Fibroblast of the aortic adventitia (primary cell): ENCODE results near the gene BTBD1. TPM values are rescaled to one million over a fixed set of nuclear protein-coding genes. Genes with fewer than 3 reads are reported as not detected.

Experiments
- DNase-seq: peaks from one replicate; pipeline ENCODE4 v3.0.0-alpha.2; 2010; ENCODE audit warnings: low read depth
- H3K4me3 ChIP-seq: 2 replicates; pipeline ENCODE4 v1.5.1; 2011; ENCODE audit warnings: low read depth, mild to moderate bottlenecking, control low read depth, low read length, moderate library complexity
- CTCF ChIP-seq: IDR thresholded peaks from 2 replicates; pipeline ENCODE4 v1.5.1; 2011; ENCODE audit warnings: mild to moderate bottlenecking, low read length, control low read depth, inconsistent platforms; ENCODE audit not compliant: insufficient read depth
- total RNA-seq: library from RNA; depleted of rRNA; stranded (reverse); fragments of >200 nt; gene quantifications from 2 replicates; pipeline ENCODE4 v1.2.3, GENCODE V29; 2012; ENCODE audit warnings: low replicate concordance

The BTBD1 gene
- total RNA-seq, 1 donor, result 102 TPM

GRCh38 chr15:83057696-83058376 is 9.2 kb downstream of the BTBD1 start:
- DNase-seq, result peak; percentile 63
- H3K4me3 ChIP-seq, result no peak overlapping the region
- TF ChIP-seq CTCF, result no peak

- TF ChIP-seq CTCF, result no peak
- DNase-seq, result no peak
- H3K4me3 ChIP-seq, result no peak overlapping the region
These were observed 10.1 kb downstream of the BTBD1 start for GRCh38 chr15:83057002-83057401.

GRCh38 chr15:83053151-83053550 is 13.9 kb downstream of the BTBD1 start:
- no peak overlapping the region for H3K4me3 ChIP-seq
- no peak for TF ChIP-seq CTCF
- DNase-seq, result peak; percentile 35

- TF ChIP-seq CTCF, result no peak
- no peak overlapping the region for H3K4me3 ChIP-seq
- DNase-seq, result peak; percentile 87
These were observed 20.4 kb downstream of the BTBD1 start for GRCh38 chr15:83046558-83047127.

GRCh38 chr15:83044156-83044555 is 22.9 kb downstream of the BTBD1 start:
- no peak overlapping the region for H3K4me3 ChIP-seq
- no peak for DNase-seq
- no peak for TF ChIP-seq CTCF

- no peak for DNase-seq
- no peak for TF ChIP-seq CTCF
These were observed 27.8 kb downstream of the BTBD1 start for GRCh38 chr15:83039206-83039605.

More at GRCh38 chr15:83039206-83039605, 27.8 kb downstream of the BTBD1 start:
- no peak overlapping the region for H3K4me3 ChIP-seq
